K562 (cell line): ENCODE data around the gene SLC22A9. TPM values are rescaled to one million over a fixed set of nuclear protein-coding genes. Genes with fewer than 3 reads are reported as not detected.

Source experiments
- ATAC-seq: fragments of 200-7000 bp; cut with Tn5 transposase; 3 replicates; pipeline ENCODE4 v1.9.1; 2020; ENCODE audit warnings: moderate library complexity
- BruUV-seq: library from RNA; stranded (reverse); fragments of 400-500 nt; replicated peaks from 2 replicates; lab custom pipeline; 2021; lab: Mats Ljungman, UMichigan
- CTCF ChIA-PET: fragments of 300-600 bp; formaldehyde crosslinking; extraction: SDS; loops from one replicate; lab custom pipeline; 2021; ENCODE audit warnings: low intra/inter-chr PET ratio; lab: Yijun Ruan, JAX
- POLR2A ChIA-PET: fragments of 300-600, 350-650 bp; sonication (Branson Sonifier 250); formaldehyde crosslinking; extraction: SDS; loops from one replicate; lab custom pipeline; 2021; ENCODE audit warnings: antibody characterized with exemption, inconsistent platforms; lab: Yijun Ruan, JAX
- DNase-seq, 4 experiments: peaks; one replicate each; pipeline versions ENCODE4 v3.0.0 to v3.0.0-alpha.2; 2011 to 2018; ENCODE audit warnings: low spot score in 3 of 4, mixed read lengths in 3 of 4; ENCODE audit errors: extremely low read depth in 1 of 4
- FAIRE-seq: peaks from 2 replicates; lab custom pipeline; 2011; peaks lifted over from hg19 to GRCh38; lab: Jason Lieb, UNC
- H2AFZ ChIP-seq: 2 replicates; pipeline ENCODE4 v1.6.0; 2011; ENCODE audit warnings: low read depth, low read length, control low read depth, inconsistent platforms
- H3K27ac ChIP-seq: fragments of 200-600 bp; 3 replicates; pipeline ENCODE4 v1.8.0; 2011; ENCODE audit warnings: low read depth, mild to moderate bottlenecking, control low read depth, inconsistent platforms, low read length, moderate library complexity, mixed read lengths; ENCODE audit errors: extremely low read depth
- H3K27me3 ChIP-seq, 2 experiments: fragments of 300-600 bp in 1 of 2; 2 replicates in 1 of 2; 3 replicates in 1 of 2; pipeline versions ENCODE4 v1.6.0 to v1.8.0; 2011; ENCODE audit warnings: inconsistent platforms in 2 of 2, low read length in 2 of 2, mild to moderate bottlenecking in 1 of 2, mixed read lengths in 1 of 2, moderate library complexity in 1 of 2; ENCODE audit not compliant: control insufficient read depth in 2 of 2, insufficient read depth in 2 of 2
- H3K36me3 ChIP-seq: fragments of 300-600 bp; 3 replicates; pipeline ENCODE4 v1.8.0; 2011; ENCODE audit warnings: mild to moderate bottlenecking, low read length, inconsistent platforms; ENCODE audit not compliant: control insufficient read depth, insufficient read depth
- H3K4me1 ChIP-seq, 2 experiments: fragments of 200-600 bp in 1 of 2; replicated peaks in 1 of 2; 2 replicates in 1 of 2; 3 replicates in 1 of 2; pipeline versions ENCODE4 v1.5.1 to v1.8.0; 2011; ENCODE audit warnings: inconsistent platforms in 2 of 2, low read length in 2 of 2, mild to moderate bottlenecking in 1 of 2, mixed read lengths in 1 of 2, moderate library complexity in 1 of 2; ENCODE audit not compliant: control insufficient read depth in 2 of 2, insufficient read depth in 2 of 2
- H3K4me2 ChIP-seq: 2 replicates; pipeline ENCODE4 v1.6.1; 2011; ENCODE audit warnings: low read length, control low read depth, inconsistent platforms, mixed read lengths; ENCODE audit not compliant: insufficient read depth
- H3K4me3 ChIP-seq: fragments of 200-600 bp; sonication (generic), shearing (Covaris generic); 2 replicates; pipeline ENCODE4 v1.5.1; 2016; ENCODE audit warnings: control low read depth, inconsistent platforms
- H3K79me2 ChIP-seq: fragments of 200-600 bp; 3 replicates; pipeline ENCODE4 v1.8.0; 2011; ENCODE audit warnings: low read length, inconsistent platforms; ENCODE audit not compliant: control insufficient read depth, insufficient read depth
- H3K9ac ChIP-seq, 2 experiments: 2 replicates each; pipeline versions ENCODE4 v1.6.0 to v1.6.1; 2011; ENCODE audit warnings: low read depth in 2 of 2, low read length in 2 of 2, control low read depth in 1 of 2, inconsistent platforms in 1 of 2, mild to moderate bottlenecking in 1 of 2, mixed read lengths in 1 of 2; ENCODE audit not compliant: insufficient read depth in 1 of 2
- H3K9me1 ChIP-seq: one replicate; pipeline ENCODE4 v1.6.0; 2011; ENCODE audit warnings: inconsistent platforms, mild to moderate bottlenecking, low read length, moderate library complexity; ENCODE audit not compliant: control insufficient read depth, insufficient read depth
- H3K9me3 ChIP-seq: replicated peaks from 2 replicates; pipeline ENCODE4 v1.5.1; 2011; ENCODE audit warnings: low read depth, low read length, inconsistent platforms; ENCODE audit not compliant: control insufficient read depth, insufficient read depth
- H4K20me1 ChIP-seq: replicated peaks from 2 replicates; pipeline ENCODE4 v1.6.1; 2011; ENCODE audit warnings: low read length, inconsistent platforms, mixed read lengths; ENCODE audit not compliant: control insufficient read depth, insufficient read depth
- CHD2 ChIP-seq: IDR thresholded peaks from 2 replicates; pipeline ENCODE4 v1.6.1; 2011; ENCODE audit warnings: low read depth, low read length
- CSDE1 ChIP-seq, 2 experiments: fragments of 450-650 bp; IDR thresholded peaks; 2 replicates each; pipeline ENCODE4 v1.6.1; 2016; ENCODE audit warnings: mild to moderate bottlenecking in 1 of 2
- E2F4 ChIP-seq: sonication (generic); formaldehyde crosslinking; IDR thresholded peaks from 2 replicates; pipeline ENCODE4 v1.8.0; 2022; ENCODE audit warnings: mild to moderate bottlenecking, low read depth, missing genetic modification reagents
- ELF2 ChIP-seq: fragments of 250-450 bp; sonication (Bioruptor Pico); IDR thresholded peaks from 2 replicates; pipeline ENCODE4 v1.5.0; 2021; ENCODE audit warnings: mild to moderate bottlenecking
- FUS ChIP-seq: fragments of 200-400 bp; formaldehyde crosslinking; optimal IDR thresholded peaks from 2 replicates; pipeline ENCODE3; 2017; ENCODE audit warnings: low read depth, low read length
- JUN ChIP-seq, 2 experiments: sonication (generic) in 1 of 2; formaldehyde crosslinking in 1 of 2; IDR thresholded peaks; 2 replicates each; pipeline versions ENCODE4 v1.6.1 to v1.8.0; 2012 to 2022; ENCODE audit warnings: borderline replicate concordance in 2 of 2, mild to moderate bottlenecking in 2 of 2, improper control_type of control experiment in 1 of 2, low read depth in 1 of 2, low read length in 1 of 2, missing genetic modification reagents in 1 of 2
- KHSRP ChIP-seq: fragments of 450-650 bp; IDR thresholded peaks from 2 replicates; pipeline ENCODE4 v1.6.1; 2017
- MYNN ChIP-seq, 2 experiments: sonication (generic); formaldehyde crosslinking in 1 of 2; IDR thresholded peaks; 2 replicates each; pipeline versions ENCODE4 v1.5.0 to v1.6.1; 2016 to 2020; ENCODE audit warnings: antibody characterized with exemption in 1 of 2, missing genetic modification reagents in 1 of 2
- SIRT6 ChIP-seq: IDR thresholded peaks from one replicate; pipeline ENCODE4 v1.6.1; 2012; ENCODE audit warnings: low read depth, mild to moderate bottlenecking, control low read depth, inconsistent platforms, low read length, moderate library complexity
- SMAD4 ChIP-seq: fragments of 250-450 bp; sonication (Bioruptor Pico); conservative IDR thresholded peaks from 2 replicates; pipeline ENCODE4 v1.8.0; 2021; ENCODE audit warnings: inconsistent platforms, mild to moderate bottlenecking, moderate library complexity
- SRSF7 ChIP-seq: fragments of 200-400 bp; formaldehyde crosslinking; optimal IDR thresholded peaks from 2 replicates; pipeline ENCODE3; 2017; ENCODE audit warnings: mild to moderate bottlenecking, low read depth, low read length
- TBP ChIP-seq: optimal IDR thresholded peaks from 2 replicates; pipeline ENCODE3; 2011; ENCODE audit warnings: low read depth, low read length, improper control_type of control experiment
- TEAD1 ChIP-seq, 2 experiments: fragments of 450-650 bp in 1 of 2; sonication (generic) in 1 of 2; formaldehyde crosslinking; IDR thresholded peaks; 2 replicates each; pipeline versions ENCODE4 v1.4.0 to v1.8.0; 2020 to 2022; ENCODE audit warnings: mild to moderate bottlenecking in 2 of 2, missing genetic modification reagents in 1 of 2
- TEAD4 ChIP-seq, 2 experiments: sonication (generic) in 1 of 2; formaldehyde crosslinking in 1 of 2; IDR thresholded peaks; 2 replicates each; pipeline versions ENCODE4 v1.6.1 to v1.8.0; 2012 to 2022; ENCODE audit warnings: borderline replicate concordance in 1 of 2, inconsistent platforms in 1 of 2, low read length in 1 of 2, mild to moderate bottlenecking in 1 of 2, missing genetic modification reagents in 1 of 2
- ZNF408 ChIP-seq: fragments of 250-450 bp; sonication (Bioruptor Pico); IDR thresholded peaks from 2 replicates; pipeline ENCODE4 v1.4.0; 2020; ENCODE audit warnings: low read depth, mild to moderate bottlenecking, moderate library complexity
- ZNF436 ChIP-seq: fragments of 250-450, 450-650 bp; sonication (Bioruptor Pico); formaldehyde crosslinking; IDR thresholded peaks from 2 replicates; pipeline ENCODE4 v1.7.0; 2020; ENCODE audit warnings: mild to moderate bottlenecking
- ZNF444 ChIP-seq: fragments of 250-450 bp; sonication (Bioruptor Pico); IDR thresholded peaks from 2 replicates; pipeline ENCODE4 v1.4.0; 2020; ENCODE audit warnings: mild to moderate bottlenecking, moderate library complexity
- ZNF740 ChIP-seq, 3 experiments: fragments of 200-800 bp in 1 of 3; sonication (Bioruptor generic) in 1 of 3; sonication (generic) in 1 of 3; formaldehyde crosslinking in 1 of 3; IDR thresholded peaks; 2 replicates each; pipeline versions ENCODE4 v1.6.1 to v1.8.0; 2016 to 2022; ENCODE audit warnings: mild to moderate bottlenecking in 2 of 3, missing compliant biosample characterization in 2 of 3, missing genetic modification characterization in 2 of 3, missing genetic modification reagents in 1 of 3
- WGBS: fragments of 100-300 bp; shearing (Covaris generic); methylation state at CpG from one replicate; pipeline ENCODE4 v1.1.6; 2016; ENCODE audit warnings: low coverage, mixed read lengths; ENCODE audit not compliant: insufficient coverage; ENCODE audit errors: missing lambda C conversion rate; 5-methylcytosine and 5-hydroxymethylcytosine counted together
- in situ Hi-C: fragments of 300-500 bp; cut with MboI; formaldehyde crosslinking; loops from 4 replicates; pipeline ENCODE4 v1.15.0; 2018; ENCODE audit warnings: inconsistent platforms, mixed read lengths
- intact Hi-C: fragments of 100-400 bp; cut with micrococcal nuclease; formaldehyde crosslinking; loops from 2 replicates; pipeline ENCODE4 v1.14.2; 2022
- polyA plus RNA-seq, 8 experiments: library from polyadenylated mRNA; depleted of rRNA in 4 of 8; stranded (reverse) in 5 of 8; unstranded in 3 of 8; fragments of >200 nt; fragmentation: Nextera tagmentation in 2 of 8; fragmentation: Illumina TruSeq in 1 of 8; extraction: Ambion mirVana in 2 of 8; extraction: Trizol in 1 of 8; gene quantifications; 2 replicates each; pipeline versions ENCODE4 v1.2.1 to v1.2.3, GENCODE V29; 2011 to 2014; ENCODE audit warnings: inconsistent platforms in 1 of 8, missing spikeins in 1 of 8
- total RNA-seq, 7 experiments: library from RNA; depleted of rRNA in 6 of 7; stranded (reverse); fragments of >200 nt in 6 of 7; fragmentation: Illumina TruSeq in 2 of 7; extraction: Trizol in 2 of 7; gene quantifications; 2 replicates each; pipeline versions ENCODE4 v1.2.1 to v1.2.3, GENCODE V29; 2011 to 2021; ENCODE audit warnings: low replicate concordance in 1 of 7

SLC22A9 gene
- total and polyA plus RNA-seq, 9 of the 15 experiments (the other 6 are each of a cell fraction or from before 2014, with no cell fraction given) = not detected

DNA sequence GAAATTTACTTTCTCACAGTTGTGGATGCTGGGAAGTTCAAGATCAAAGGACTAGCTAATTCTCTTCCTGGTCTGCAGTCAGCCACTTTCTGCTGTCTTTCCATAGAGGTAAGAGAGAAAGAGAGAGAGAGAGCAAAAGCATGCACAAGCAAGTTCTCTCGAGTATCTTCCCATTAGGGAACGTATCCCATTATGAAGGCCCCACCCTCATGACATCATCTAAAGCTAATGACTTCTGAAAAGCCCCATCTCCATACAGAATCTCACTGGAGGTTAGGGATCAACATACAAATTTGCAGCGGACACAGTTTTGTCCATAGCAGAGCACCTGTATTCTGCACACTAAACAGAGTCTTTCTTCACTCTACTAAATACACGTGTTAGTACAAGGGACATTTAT, 17.4 kb upstream of the SLC22A9 start:
- no peaks in the 10 kb centered on the region for H3K79me2 ChIP-seq
- in situ Hi-C loops (no loop called here), intact Hi-C loops (no loop called here)
- FAIRE-seq (no peak), ATAC-seq (no peak), DNase-seq (no peak)
- no peak overlapping the region for H2AFZ ChIP-seq
- H3K27me3 ChIP-seq = no peaks in the 10 kb centered on the region
- no peaks in the 10 kb centered on the region for H3K9me3 ChIP-seq
- H3K9ac ChIP-seq = no peak overlapping the region
- no peak overlapping the region for H3K4me3 ChIP-seq
- ChIA-PET POLR2A (no interaction called here), CTCF (no interaction called here)
- H3K4me1 ChIP-seq = no peaks in the 10 kb centered on the region
- 0% methylated on average over 4 of the region's 4 CpGs for WGBS
- no peaks in the 10 kb centered on the region for H3K36me3 ChIP-seq
- H3K27ac ChIP-seq = no peak overlapping the region
- no peaks in the 10 kb centered on the region for H4K20me1 ChIP-seq
- H3K4me2 ChIP-seq = no peak overlapping the region
- BruUV-seq = no TSS peak
- no peaks in the 10 kb centered on the region for H3K9me1 ChIP-seq
- no peak for TF ChIP-seq TEAD4 (IDR thresholded peaks at IDR 0.05; ENCODE audit: low read length)
- no peak for TF ChIP-seq TEAD4 (CRISPR knock-in tag; IDR thresholded peaks at IDR 0.05; ENCODE audit: borderline replicate concordance)
- no peak for TF ChIP-seq ZNF436 (CRISPR knock-in tag)
- TF ChIP-seq FUS = no peak
- TF ChIP-seq ZNF408 (CRISPR knock-in tag) = no peak
- TF ChIP-seq TBP = no peak
- TF ChIP-seq E2F4 (CRISPR knock-in tag) = no peak
- no peak for TF ChIP-seq SMAD4 (CRISPR knock-in tag)
- no peak for TF ChIP-seq KHSRP
- TF ChIP-seq SIRT6 = no peak
- no peak for TF ChIP-seq CHD2
- TF ChIP-seq TEAD1 (CRISPR knock-in tag; IDR thresholded peaks at IDR 0.05) = no peak
- no peak for TF ChIP-seq ZNF444 (CRISPR knock-in tag)
- TF ChIP-seq SRSF7 = no peak
- TF ChIP-seq ELF2 = no peak
- TF ChIP-seq JUN (IDR thresholded peaks at IDR 0.05; ENCODE audit: borderline replicate concordance, low read depth, low read length) = no peak
- no peak for TF ChIP-seq JUN (CRISPR knock-in tag; IDR thresholded peaks at IDR 0.05; ENCODE audit: borderline replicate concordance)
- no peak for TF ChIP-seq MYNN (IDR thresholded peaks at IDR 0.05)
- no peak for TF ChIP-seq MYNN (CRISPR knock-in tag; IDR thresholded peaks at IDR 0.05)
- no peak for TF ChIP-seq ZNF740 (CRISPR knock-in tag; IDR thresholded peaks at IDR 0.05)
- no peak for TF ChIP-seq ZNF740 (tag; IDR thresholded peaks at IDR 0.05)
- no peak for TF ChIP-seq CSDE1 (IDR thresholded peaks at IDR 0.05)
